DND-41 (cell line): ENCODE data around the gene YJEFN3.

ENCODE experiments used
- CTCF ChIP-seq: IDR thresholded peaks from 2 replicates; pipeline ENCODE4 v1.5.1; 2012; ENCODE audit warnings: borderline replicate concordance, low read length, moderate library complexity, mild to moderate bottlenecking; ENCODE audit not compliant: poor library complexity, severe bottlenecking; ENCODE audit errors: extremely low read depth
- EZH2 ChIP-seq: IDR thresholded peaks from 3 replicates; pipeline ENCODE4 v1.6.1; 2012; ENCODE audit warnings: borderline replicate concordance, low read depth, mild to moderate bottlenecking, moderate library complexity, low read length, inconsistent platforms; ENCODE audit not compliant: severe bottlenecking

GRCh38 chr19:19538785-19539166 lies 10.1 kb downstream of the YJEFN3 start:
- TF ChIP-seq CTCF (no peak), EZH2 (no peak)
